Tibial artery (tissue), 4 donors: ENCODE data around the gene KRT4.

Experiments used
- DNase-seq, 2 donors: peaks; one replicate each; pipeline ENCODE4 v3.0.0-alpha.2; 2019
- H3K27ac ChIP-seq, 2 donors: fragments of 200-600 bp; sonication (generic) in 1 of 2; 1 replicate in 1 of 2; 2 replicates in 1 of 2; pipeline ENCODE4 v1.5.1; 2018 to 2019; ENCODE audit warnings: mild to moderate bottlenecking in 1 of 2
- H3K27me3 ChIP-seq, 2 donors: fragments of 200-600 bp; sonication (generic) in 1 of 2; one replicate each; pipeline versions ENCODE4 v1.5.1 to v1.6.0; 2016 to 2019
- H3K36me3 ChIP-seq, 3 donors: fragments of 200-600 bp; sonication (generic) in 2 of 3; one replicate each; pipeline ENCODE4 v1.5.1; 2016 to 2019; ENCODE audit warnings: mild to moderate bottlenecking in 2 of 3
- H3K4me1 ChIP-seq, 4 donors: fragments of 200-600 bp; sonication (generic) in 2 of 4; 1 replicate in 3 of 4; 2 replicates in 1 of 4; pipeline ENCODE4 v1.5.1; 2016 to 2019
- H3K4me3 ChIP-seq, 2 donors: fragments of 200-600 bp; sonication (generic) in 1 of 2; 1 replicate in 1 of 2; 2 replicates in 1 of 2; pipeline ENCODE4 v1.5.1; 2018 to 2019; ENCODE audit warnings: mild to moderate bottlenecking in 2 of 2
- H3K9me3 ChIP-seq, 3 donors: fragments of 200-600 bp; sonication (generic) in 1 of 3; one replicate each; pipeline ENCODE4 v1.5.1; 2016 to 2019
- CTCF ChIP-seq, 2 experiments: fragments of 200-600 bp in 1 of 2; fragments of 450-650 bp in 1 of 2; IDR thresholded peaks; one replicate each; pipeline ENCODE4 v1.5.1; 2017 to 2019; ENCODE audit warnings: antibody characterized with exemption in 2 of 2, mild to moderate bottlenecking in 1 of 2, moderate library complexity in 1 of 2
- intact Hi-C: fragments of 100-400 bp; cut with DNase I; formaldehyde crosslinking; loops from one replicate; pipeline ENCODE4 v1.15.0; 2023; ENCODE audit warnings: low total_unique reads

The KRT4 gene

GRCh38 chr12:52789637-52790426, 24.1 kb downstream of the KRT4 start:
- Histone ChIP-seq H3K27me3 (peaks cover 0 to 42% of the 10 kb centered on the region in 2 donors), H3K36me3 (no peaks in the 10 kb centered on the region), H3K4me1 (peaks cover 0 to 8% (median 2%) of the 10 kb centered on the region in 4 donors), H3K9me3 (no peaks in the 10 kb centered on the region), H3K27ac (no peak overlapping the region), H3K4me3 (no peak overlapping the region)
- intact Hi-C loops = no loop called here
- no peak for DNase-seq
- no peak for TF ChIP-seq CTCF (IDR thresholded peaks at IDR 0.05)

GRCh38 chr12:52788876-52789636, 24.9 kb downstream of the KRT4 start:
- TF ChIP-seq CTCF (IDR thresholded peaks at IDR 0.05) = no peak
- DNase-seq = no peak
- Histone ChIP-seq H3K9me3 (no peaks in the 10 kb centered on the region), H3K27me3 (peaks cover 0 to 44% of the 10 kb centered on the region in 2 donors), H3K4me1 (peaks cover 0 to 8% (median 2%) of the 10 kb centered on the region in 4 donors), H3K36me3 (no peaks in the 10 kb centered on the region), H3K4me3 (no peak overlapping the region), H3K27ac (no peak overlapping the region)
- intact Hi-C loops = no loop called here

GRCh38 chr12:52788192-52788875, 25.6 kb downstream of the KRT4 start:
- intact Hi-C loops = no loop called here
- Histone ChIP-seq H3K27me3 (peaks cover 0 to 46% of the 10 kb centered on the region in 2 donors), H3K36me3 (no peaks in the 10 kb centered on the region)

GRCh38 chr12:52787324-52788191, 26.4 kb downstream of the KRT4 start:
- Histone ChIP-seq H3K27me3 (peaks cover 0 to 42% of the 10 kb centered on the region in 2 donors), H3K36me3 (no peaks in the 10 kb centered on the region), H3K4me1 (peaks cover 0 to 8% (median 2%) of the 10 kb centered on the region in 4 donors), H3K9me3 (no peaks in the 10 kb centered on the region), H3K4me3 (no peak overlapping the region), H3K27ac (no peak overlapping the region)
- DNase-seq = no peak
- no peak for TF ChIP-seq CTCF (IDR thresholded peaks at IDR 0.05)
- intact Hi-C loops = no loop called here

More at GRCh38 chr12:52788192-52788875, 25.6 kb downstream of the KRT4 start:
- Histone ChIP-seq H3K4me1 (peaks cover 0 to 8% (median 2%) of the 10 kb centered on the region in 4 donors), H3K9me3 (no peaks in the 10 kb centered on the region), H3K27ac (no peak overlapping the region), H3K4me3 (no peak overlapping the region)
- no peak for TF ChIP-seq CTCF (IDR thresholded peaks at IDR 0.05)
- no peak for DNase-seq

- TF ChIP-seq CTCF (IDR thresholded peaks at IDR 0.05) = no peak
- Histone ChIP-seq H3K27me3 (peaks cover 0 to 22% of the 10 kb centered on the region in 2 donors), H3K27ac (no peak overlapping the region), H3K4me1 (peaks cover 0 to 3% (median under 1%) of the 10 kb centered on the region in 4 donors), H3K36me3 (no peaks in the 10 kb centered on the region), H3K4me3 (no peak overlapping the region), H3K9me3 (no peaks in the 10 kb centered on the region)
- no peak for DNase-seq
- intact Hi-C loops = no loop called here
These were observed 29.0 kb downstream of the KRT4 start for GRCh38 chr12:52784909-52785308.
